Left ventricle myocardium inferior (tissue), 1 donor: ENCODE results near the gene SLAMF6. TPM values are rescaled to one million over a fixed set of nuclear protein-coding genes. Genes with fewer than 3 reads are reported as not detected.

Source experiments
- DNase-seq: peaks from one replicate; pipeline ENCODE4 v3.0.0-alpha.2; 2020
- H3K27ac ChIP-seq: fragments of 200-600 bp; replicated peaks from 2 replicates; pipeline ENCODE4 v1.8.0; 2021
- H3K27me3 ChIP-seq: fragments of 200-600 bp; 2 replicates; pipeline ENCODE4 v1.8.0; 2021; ENCODE audit warnings: low read depth
- H3K36me3 ChIP-seq: fragments of 200-600 bp; 2 replicates; pipeline ENCODE4 v1.8.0; 2021
- H3K4me1 ChIP-seq: fragments of 200-600 bp; 2 replicates; pipeline ENCODE4 v1.8.0; 2021
- H3K4me3 ChIP-seq: fragments of 200-600 bp; 2 replicates; pipeline ENCODE4 v1.8.0; 2021; ENCODE audit warnings: mild to moderate bottlenecking, moderate library complexity
- H3K9me3 ChIP-seq: fragments of 200-600 bp; replicated peaks from 2 replicates; pipeline ENCODE4 v1.8.0; 2021
- CTCF ChIP-seq: fragments of 200-600 bp; IDR thresholded peaks from 2 replicates; pipeline ENCODE4 v1.8.0; 2021; ENCODE audit warnings: antibody characterized with exemption, mild to moderate bottlenecking, borderline replicate concordance
- intact Hi-C: fragments of 100-400 bp; cut with micrococcal nuclease; formaldehyde crosslinking; loops from one replicate; pipeline ENCODE4 v1.11.0; 2022
- total RNA-seq: library from RNA; stranded (reverse); fragmentation: NEBNext Ultra II Directional; extraction: Animal tissue kit (Norgen Biotek cat#: 25700); gene quantifications from one replicate; pipeline ENCODE4 v1.2.1, GENCODE V29; 2021
- donor health status: DM: no; HTN: yes; CAD: no; lungs with severe emphysema.

Gene SLAMF6
- total RNA-seq, 1 donor from 2014 or later: 0.22 TPM

GRCh38 chr1:160436966-160437365 lies 86.1 kb downstream of the SLAMF6 start:
- H3K27me3 ChIP-seq: no peaks in the 10 kb centered on the region
- no peak for DNase-seq
- H3K4me1 ChIP-seq: no peaks in the 10 kb centered on the region
- intact Hi-C loops: no loop called here
- TF ChIP-seq CTCF: no peak
- no peaks in the 10 kb centered on the region for H3K9me3 ChIP-seq
- no peak overlapping the region for H3K27ac ChIP-seq
- H3K36me3 ChIP-seq: no peaks in the 10 kb centered on the region
- H3K4me3 ChIP-seq: no peak overlapping the region

Other genes starting within 250 kb of the SLAMF6 start
- 97.6 TPM for gene PEX19, start 238.1 kb downstream of the SLAMF6 start, total RNA-seq
- 90.4 TPM for gene COPA, start 180.0 kb downstream of the SLAMF6 start, total RNA-seq
- gene NCSTN, start 179.9 kb downstream of the SLAMF6 start, total RNA-seq: 53.6 TPM
- not detected for gene NHLH1, start 156.2 kb downstream of the SLAMF6 start, total RNA-seq
- 2.1 TPM for gene VANGL2, start 122.7 kb downstream of the SLAMF6 start, total RNA-seq
- 3.6 TPM for gene CD84, start 56.2 kb upstream of the SLAMF6 start, total RNA-seq
- not detected for gene SLAMF1, start 123.8 kb upstream of the SLAMF6 start, total RNA-seq
- gene CD48, start 188.6 kb upstream of the SLAMF6 start, total RNA-seq: 1.3 TPM
- 0.36 TPM for gene SLAMF7, start 216.0 kb upstream of the SLAMF6 start, total RNA-seq